Trophoblast cell (in vitro differentiated cells and primary cell): ENCODE measurements around the gene TTI1.

Source experiments
- DNase-seq, 2 donors: peaks; one replicate each; pipeline ENCODE4 v3.0.0-alpha.2; 2016
- H2AFZ ChIP-seq: 2 replicates; pipeline ENCODE4 v1.6.1; 2013; ENCODE audit warnings: low read length, moderate library complexity, mild to moderate bottlenecking; ENCODE audit not compliant: insufficient read depth, poor library complexity
- H2AK5ac ChIP-seq: 2 replicates; pipeline ENCODE4 v1.6.1; 2013; ENCODE audit warnings: mild to moderate bottlenecking, low read length
- H2BK120ac ChIP-seq: 2 replicates; pipeline ENCODE4 v1.6.1; 2013; ENCODE audit warnings: low read length, mild to moderate bottlenecking, moderate library complexity; ENCODE audit not compliant: insufficient read depth, poor library complexity
- H2BK12ac ChIP-seq: 2 replicates; pipeline ENCODE4 v1.6.1; 2013; ENCODE audit warnings: mild to moderate bottlenecking, low read length, moderate library complexity
- H2BK5ac ChIP-seq: 2 replicates; pipeline ENCODE4 v1.6.1; 2013; ENCODE audit warnings: low read length, low read depth, moderate library complexity, mild to moderate bottlenecking; ENCODE audit not compliant: poor library complexity
- H3K14ac ChIP-seq: 2 replicates; pipeline ENCODE4 v1.6.1; 2013; ENCODE audit warnings: mild to moderate bottlenecking, low read length
- H3K18ac ChIP-seq: 2 replicates; pipeline ENCODE4 v1.6.1; 2013; ENCODE audit warnings: mild to moderate bottlenecking, low read length
- H3K23ac ChIP-seq: 2 replicates; pipeline ENCODE4 v1.6.1; 2013; ENCODE audit warnings: low read length
- H3K27ac ChIP-seq: 2 replicates; pipeline ENCODE4 v1.5.1; 2013; ENCODE audit warnings: low read depth, mild to moderate bottlenecking, inconsistent platforms, low read length, moderate library complexity
- H3K27me3 ChIP-seq: 2 replicates; pipeline ENCODE4 v1.6.1; 2013; ENCODE audit warnings: inconsistent platforms, mild to moderate bottlenecking, low read length, moderate library complexity; ENCODE audit not compliant: insufficient read depth
- H3K36me3 ChIP-seq, 2 experiments: 1 replicate in 1 of 2; 2 replicates in 1 of 2; pipeline ENCODE4 v1.6.1; 2013; ENCODE audit warnings: low read length in 2 of 2, mild to moderate bottlenecking in 2 of 2, moderate library complexity in 1 of 2; ENCODE audit not compliant: insufficient read depth in 2 of 2, control insufficient read depth in 1 of 2
- H3K4ac ChIP-seq: 2 replicates; pipeline ENCODE4 v1.6.1; 2013; ENCODE audit warnings: low read depth, mild to moderate bottlenecking, low read length, moderate library complexity
- H3K4me1 ChIP-seq, 2 experiments: 1 replicate in 1 of 2; 2 replicates in 1 of 2; pipeline ENCODE4 v1.6.1; 2013; ENCODE audit warnings: low read length in 2 of 2, mild to moderate bottlenecking in 2 of 2, moderate library complexity in 1 of 2; ENCODE audit not compliant: insufficient read depth in 2 of 2, control insufficient read depth in 1 of 2
- H3K4me2 ChIP-seq: 2 replicates; pipeline ENCODE4 v1.6.1; 2013; ENCODE audit warnings: inconsistent platforms, mild to moderate bottlenecking, low read length, moderate library complexity
- H3K4me3 ChIP-seq: 2 replicates; pipeline ENCODE4 v1.5.1; 2013; ENCODE audit warnings: mild to moderate bottlenecking, low read depth, low read length, inconsistent platforms
- H3K79me1 ChIP-seq: one replicate; pipeline ENCODE4 v1.6.1; 2013; ENCODE audit warnings: low read length
- H3K79me2 ChIP-seq: 2 replicates; pipeline ENCODE4 v1.6.1; 2013; ENCODE audit warnings: low read length, mild to moderate bottlenecking; ENCODE audit not compliant: control insufficient read depth, insufficient read depth, poor library complexity
- H3K9ac ChIP-seq: 2 replicates; pipeline ENCODE4 v1.6.1; 2013; ENCODE audit warnings: mild to moderate bottlenecking, low read length
- H3K9me3 ChIP-seq: 2 replicates; pipeline ENCODE4 v1.6.1; 2013; ENCODE audit warnings: low read depth, mild to moderate bottlenecking, control low read depth, inconsistent platforms, low read length; ENCODE audit not compliant: insufficient read depth
- H4K12ac ChIP-seq: 2 replicates; pipeline ENCODE4 v1.6.1; 2013; ENCODE audit warnings: low read depth, mild to moderate bottlenecking, low read length, moderate library complexity
- H4K8ac ChIP-seq: 2 replicates; pipeline ENCODE4 v1.6.1; 2013; ENCODE audit warnings: low read depth, mild to moderate bottlenecking, low read length, moderate library complexity
- H4K91ac ChIP-seq: one replicate; pipeline ENCODE4 v1.6.1; 2013; ENCODE audit warnings: low read depth, mild to moderate bottlenecking, low read length, moderate library complexity
- WGBS: extraction: QIAGEN DNeasy Blood & Tissue Kit; methylation state at CpG from one replicate; pipeline ENCODE4 v1.1.7; 2013; ENCODE audit warnings: missing lambda C conversion rate; ENCODE audit not compliant: insufficient read length, insufficient coverage; ENCODE audit errors: extremely low coverage; 5-methylcytosine and 5-hydroxymethylcytosine counted together

TTI1 gene

GRCh38 chr20:38046572-38046971 lies 13.3 kb upstream of the TTI1 start:
- H2BK5ac ChIP-seq: no peak overlapping the region
- no peaks in the 10 kb centered on the region for H3K79me2 ChIP-seq
- H3K14ac ChIP-seq: no peak overlapping the region
- peak overlapping the region; percentile 83 for H3K4ac ChIP-seq
- peak overlapping the region; percentile 77 for H4K8ac ChIP-seq
- H2AK5ac ChIP-seq: no peak overlapping the region
- H3K27me3 ChIP-seq: no peaks in the 10 kb centered on the region
- no CpG with 5 or more reads among the region's 4 CpGs for WGBS
- peak overlapping the region; percentile 16 for H3K27ac ChIP-seq
- H3K79me1 ChIP-seq: peaks cover 4% of the 10 kb centered on the region
- H3K9ac ChIP-seq: no peak overlapping the region
- peaks cover 8 to 17% of the 10 kb centered on the region in 2 experiments for H3K4me1 ChIP-seq
- no peak overlapping the region for H3K23ac ChIP-seq
- no peak overlapping the region for H3K4me2 ChIP-seq
- H3K36me3 ChIP-seq: peaks cover 0 to 10% of the 10 kb centered on the region in 2 experiments
- DNase-seq: no peak
- H2BK12ac ChIP-seq: peak overlapping the region; percentile 58
- H3K18ac ChIP-seq: no peak overlapping the region
- H2BK120ac ChIP-seq: no peak overlapping the region
- no peak overlapping the region for H4K91ac ChIP-seq
- no peak overlapping the region for H4K12ac ChIP-seq
- no peak overlapping the region for H2AFZ ChIP-seq
- no peak overlapping the region for H3K4me3 ChIP-seq
- no peaks in the 10 kb centered on the region for H3K9me3 ChIP-seq

GRCh38 chr20:38044685-38045084 lies 11.4 kb upstream of the TTI1 start:
- no CpG with 5 or more reads among the region's 3 CpGs for WGBS
- Histone ChIP-seq H2AFZ (no peak overlapping the region), H4K8ac (no peak overlapping the region), H3K36me3 (peaks cover 1 to 11% of the 10 kb centered on the region in 2 experiments), H4K12ac (no peak overlapping the region), H3K14ac (peak overlapping the region; percentile 56), H3K9me3 (no peaks in the 10 kb centered on the region), H3K79me2 (no peaks in the 10 kb centered on the region), H3K4ac (no peak overlapping the region), H3K27ac (peak overlapping the region; percentile 29), H3K4me1 (peaks cover 8 to 13% of the 10 kb centered on the region in 2 experiments), H3K9ac (no peak overlapping the region), H3K18ac (no peak overlapping the region), H3K23ac (no peak overlapping the region), H2BK12ac (no peak overlapping the region), H3K4me3 (no peak overlapping the region), H2BK5ac (no peak overlapping the region), H2AK5ac (no peak overlapping the region), H2BK120ac (no peak overlapping the region), H3K27me3 (no peaks in the 10 kb centered on the region), H3K79me1 (peaks cover 4% of the 10 kb centered on the region), H4K91ac (no peak overlapping the region), H3K4me2 (no peak overlapping the region)
- DNase-seq: no peak

- H3K4me1 ChIP-seq: peaks cover 8 to 12% of the 10 kb centered on the region in 2 experiments
- no peak overlapping the region for H3K14ac ChIP-seq
- H3K4me3 ChIP-seq: no peak overlapping the region
- H3K18ac ChIP-seq: no peak overlapping the region
- H3K36me3 ChIP-seq: peaks cover 3 to 14% of the 10 kb centered on the region in 2 experiments
- no peak overlapping the region for H2BK12ac ChIP-seq
- H3K4me2 ChIP-seq: no peak overlapping the region
- H3K23ac ChIP-seq: no peak overlapping the region
- no peak overlapping the region for H3K9ac ChIP-seq
- no peak overlapping the region for H2AK5ac ChIP-seq
- no peaks in the 10 kb centered on the region for H3K79me2 ChIP-seq
- no peak overlapping the region for H2BK5ac ChIP-seq
- no peak overlapping the region for H4K91ac ChIP-seq
- peaks cover 4% of the 10 kb centered on the region for H3K79me1 ChIP-seq
- H3K27me3 ChIP-seq: no peaks in the 10 kb centered on the region
- no peak overlapping the region for H3K4ac ChIP-seq
- no peak overlapping the region for H4K8ac ChIP-seq
- H3K9me3 ChIP-seq: no peaks in the 10 kb centered on the region
- no peak overlapping the region for H4K12ac ChIP-seq
- H2AFZ ChIP-seq: no peak overlapping the region
- H3K27ac ChIP-seq: no peak overlapping the region
- peak; percentile 80 to 88 for DNase-seq
- H2BK120ac ChIP-seq: no peak overlapping the region
- no CpG with 5 or more reads among the region's 10 CpGs for WGBS
These were observed 10.4 kb upstream of the TTI1 start for GRCh38 chr20:38043512-38044300.

- Histone ChIP-seq H3K4me2 (no peak overlapping the region), H3K79me2 (no peaks in the 10 kb centered on the region), H3K14ac (no peak overlapping the region), H2BK5ac (no peak overlapping the region), H2AFZ (no peak overlapping the region), H3K27ac (no peak overlapping the region), H2BK120ac (no peak overlapping the region), H2BK12ac (no peak overlapping the region), H3K4me3 (no peak overlapping the region), H3K18ac (no peak overlapping the region), H3K79me1 (peaks cover 2% of the 10 kb centered on the region), H4K12ac (no peak overlapping the region), H3K36me3 (peaks cover 3 to 15% of the 10 kb centered on the region in 2 experiments), H3K9ac (no peak overlapping the region), H3K27me3 (no peaks in the 10 kb centered on the region), H3K23ac (no peak overlapping the region), H3K4me1 (peaks cover 3 to 6% of the 10 kb centered on the region in 2 experiments), H4K8ac (no peak overlapping the region), H2AK5ac (no peak overlapping the region), H3K9me3 (no peaks in the 10 kb centered on the region), H4K91ac (no peak overlapping the region), H3K4ac (no peak overlapping the region)
- DNase-seq: no peak
- no CpG with 5 or more reads among the region's 1 CpG for WGBS
These were observed 7.0 kb upstream of the TTI1 start for GRCh38 chr20:38040276-38040675.
